ENCODE results near the gene UBE4B. TPM values are rescaled to one million over a fixed set of nuclear protein-coding genes. Genes with fewer than 3 reads are reported as not detected.

UBE4B gene
- total and polyA plus RNA-seq, 2 of the 13 experiments (the other 11 are each of a cell fraction or from before 2014, with no cell fraction given), result 15.2 to 24.8 TPM

- TF ChIP-seq ZNF644 (CRISPR knock-in tag; IDR thresholded peaks at IDR 0.05; ENCODE audit: low read depth) (no peak), ZNF740 (CRISPR knock-in tag; IDR thresholded peaks at IDR 0.05) (no peak), TGIF2 (CRISPR knock-in tag; IDR thresholded peaks at IDR 0.05) (no peak), ZSCAN29 (CRISPR knock-in tag; conservative IDR thresholded peaks at IDR 0.05) (peak; percentile 14), ZNF580 (CRISPR knock-in tag; IDR thresholded peaks at IDR 0.05; ENCODE audit: borderline replicate concordance, low read depth) (no peak), ZNF296 (CRISPR knock-in tag; conservative IDR thresholded peaks at IDR 0.05) (no peak), RORA (CRISPR knock-in tag; IDR thresholded peaks at IDR 0.05) (no peak), HNRNPH1 (optimal IDR thresholded peaks at IDR 0.05; ENCODE audit: low read depth, low read length) (no peak), RNF2 (conservative IDR thresholded peaks at IDR 0.05; ENCODE audit: low read depth) (no peak), SRSF9 (IDR thresholded peaks at IDR 0.05; ENCODE audit: borderline replicate concordance, insufficient read depth, low read depth, low read length, poor library complexity, severe bottlenecking) (no peak), ZNF207 (IDR thresholded peaks at IDR 0.05; ENCODE audit: borderline replicate concordance) (peak; percentile 35; the same call in 1 of the 2 replicates), ZNF749 (CRISPR knock-in tag; IDR thresholded peaks at IDR 0.05; ENCODE audit: borderline replicate concordance) (no peak), NR2F2 (IDR thresholded peaks at IDR 0.05; ENCODE audit: borderline replicate concordance, low read depth) (no peak), RNF219 (CRISPR knock-in tag; IDR thresholded peaks at IDR 0.05) (no peak), EP300 (IDR thresholded peaks at IDR 0.05; ENCODE audit: low read depth in 2 of 2, low read length in 2 of 2) (no peak), EP300 (CRISPR knock-in tag; IDR thresholded peaks at IDR 0.05; ENCODE audit: borderline replicate concordance) (0 out of 2 replicates have a peak, but pooled peaks have one; percentile 5), ZNF773 (CRISPR knock-in tag; IDR thresholded peaks at IDR 0.05; ENCODE audit: borderline replicate concordance) (no peak), ZFYVE20 (CRISPR knock-in tag; IDR thresholded peaks at IDR 0.05; ENCODE audit: borderline replicate concordance, low read depth) (no peak), SMARCE1 (IDR thresholded peaks at IDR 0.05; ENCODE audit: borderline replicate concordance) (no peak), ZNF343 (CRISPR knock-in tag; IDR thresholded peaks at IDR 0.05) (0 out of 2 replicates have a peak, but pooled peaks have one; percentile 19), KLF9 (CRISPR knock-in tag; IDR thresholded peaks at IDR 0.05; ENCODE audit: low read depth) (no peak), JUNB (CRISPR knock-in tag; IDR thresholded peaks at IDR 0.05; ENCODE audit: borderline replicate concordance) (no peak)
- TF ChIP-seq, protein P1, sequence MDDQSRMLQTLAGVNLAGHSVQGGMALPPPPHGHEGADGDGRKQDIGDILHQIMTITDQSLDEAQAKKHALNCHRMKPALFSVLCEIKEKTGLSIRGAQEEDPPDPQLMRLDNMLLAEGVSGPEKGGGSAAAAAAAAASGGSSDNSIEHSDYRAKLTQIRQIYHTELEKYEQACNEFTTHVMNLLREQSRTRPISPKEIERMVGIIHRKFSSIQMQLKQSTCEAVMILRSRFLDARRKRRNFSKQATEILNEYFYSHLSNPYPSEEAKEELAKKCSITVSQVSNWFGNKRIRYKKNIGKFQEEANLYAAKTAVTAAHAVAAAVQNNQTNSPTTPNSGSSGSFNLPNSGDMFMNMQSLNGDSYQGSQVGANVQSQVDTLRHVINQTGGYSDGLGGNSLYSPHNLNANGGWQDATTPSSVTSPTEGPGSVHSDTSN (CRISPR knock-in tag; IDR thresholded peaks at IDR 0.05; ENCODE audit: borderline replicate concordance), result no peak
Observed at GRCh38 chr1:10032590-10033358, at the start of gene UBE4B (continued).

All from HepG2 (cell line).